AG09319 (cell line): ENCODE data around the gene ZNF474.

Experiments
- DNase-seq: peaks from one replicate; pipeline ENCODE4 v3.0.0-alpha.2; 2010; ENCODE audit warnings: low read depth; ENCODE audit errors: extremely low read depth
- CTCF ChIP-seq: IDR thresholded peaks from 2 replicates; pipeline ENCODE4 v1.5.1; 2011; ENCODE audit warnings: low read depth, mild to moderate bottlenecking, inconsistent platforms, low read length, moderate library complexity

ZNF474 gene

GRCh38 chr5:122144236-122144635 lies 14.9 kb downstream of the ZNF474 start:
- TF ChIP-seq CTCF: no peak
- no peak for DNase-seq

- no peak for TF ChIP-seq CTCF
- no peak for DNase-seq
Observed at GRCh38 chr5:122145906-122146305, 16.6 kb downstream of the ZNF474 start.

- TF ChIP-seq CTCF: no peak
- no peak for DNase-seq
Observed at GRCh38 chr5:122149321-122150090, 20.2 kb downstream of the ZNF474 start.

- TF ChIP-seq CTCF: no peak
- no peak for DNase-seq
Observed at GRCh38 chr5:122150215-122150614, 20.9 kb downstream of the ZNF474 start.

- DNase-seq: no peak
- TF ChIP-seq CTCF: no peak
Observed at GRCh38 chr5:122151640-122152039, 22.3 kb downstream of the ZNF474 start.

- DNase-seq: no peak
- TF ChIP-seq CTCF: no peak
Observed at GRCh38 chr5:122152266-122152900, 23.0 kb downstream of the ZNF474 start.

GRCh38 chr5:122153230-122153629 lies 23.9 kb downstream of the ZNF474 start:
- TF ChIP-seq CTCF: no peak
- no peak for DNase-seq
